ENCODE results near the gene SLK. TPM values are rescaled to one million over a fixed set of nuclear protein-coding genes. Genes with fewer than 3 reads are reported as not detected.

The SLK gene
- total and polyA plus RNA-seq, 2 donors (not counting 3 experiments of a cell fraction or from before 2014, with no cell fraction given) = 4.5 to 36.0 TPM

DNA sequence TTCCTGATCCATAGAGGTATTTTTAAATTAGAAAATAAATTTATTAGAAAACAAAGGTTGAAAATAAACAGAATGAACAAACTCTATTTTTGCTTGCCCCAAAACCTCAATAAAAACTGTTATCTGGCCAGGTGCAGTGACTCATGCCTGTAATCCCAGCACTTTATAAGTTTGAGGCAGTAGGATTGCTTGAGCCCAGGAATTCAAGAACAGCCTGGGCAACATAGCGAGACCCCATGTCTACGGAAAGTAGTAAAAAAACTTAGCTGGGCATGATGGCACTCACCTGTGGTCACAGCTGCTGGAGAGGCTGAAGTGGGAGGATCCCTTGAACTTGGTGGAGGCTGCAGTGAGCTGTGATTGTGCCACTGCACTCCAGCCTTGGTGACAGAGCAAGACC is 10.3 kb downstream of the SLK start:
- Histone ChIP-seq H3K9me3 (replicated peaks; ENCODE audit: control insufficient read depth, insufficient read depth, low read length) (no peaks in the 10 kb centered on the region), H3K9me1 (replicated peaks; ENCODE audit: control insufficient read depth, extremely low read depth, insufficient read depth, low read length) (no peaks in the 10 kb centered on the region), H3K4me1 (ENCODE audit: control insufficient read depth, extremely low read depth, insufficient read depth, low read length) (peaks cover 32% of the 10 kb centered on the region), H3K36me3 (ENCODE audit: control insufficient read depth in 2 of 2, extremely low read depth in 1 of 2, insufficient read depth in 2 of 2, low read length in 2 of 2) (no peaks in the 10 kb centered on the region), H4K20me1 (replicated peaks; ENCODE audit: control insufficient read depth, extremely low read depth, insufficient read depth, low read length) (peaks cover 4% of the 10 kb centered on the region), H3K4me3 (replicated peaks in 1 of 3; ENCODE audit: insufficient read depth in 1 of 3, low read depth in 1 of 3, low read length in 3 of 3) (no peak overlapping the region), H3K27ac (ENCODE audit: insufficient read depth, low read depth, low read length) (no peak overlapping the region), H3K27me3 (ENCODE audit: control insufficient read depth in 2 of 2, insufficient read depth in 2 of 2, low read length in 2 of 2) (no peaks in the 10 kb centered on the region), H3K79me2 (ENCODE audit: control insufficient read depth, insufficient read depth, low read length) (peaks cover 90% of the 10 kb centered on the region), H3K4me2 (ENCODE audit: insufficient read depth, low read length) (no peak overlapping the region), H2AFZ (ENCODE audit: low read depth, low read length) (no peak overlapping the region), H3K9ac (replicated peaks; ENCODE audit: extremely low read depth, insufficient read depth, low read length) (no peak overlapping the region)
- TF ChIP-seq POLR2AphosphoS5 (IDR thresholded peaks at IDR 0.05; ENCODE audit: insufficient read depth, low read depth, low read length) = no peak
- TF ChIP-seq FOS (IDR thresholded peaks at IDR 0.05; ENCODE audit: borderline replicate concordance, insufficient read depth, low read length) = no peak
- TF ChIP-seq, protein P1, sequence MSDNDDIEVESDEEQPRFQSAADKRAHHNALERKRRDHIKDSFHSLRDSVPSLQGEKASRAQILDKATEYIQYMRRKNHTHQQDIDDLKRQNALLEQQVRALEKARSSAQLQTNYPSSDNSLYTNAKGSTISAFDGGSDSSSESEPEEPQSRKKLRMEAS (IDR thresholded peaks at IDR 0.05; ENCODE audit: insufficient read depth, insufficient read length) = no peak
- no peak for TF ChIP-seq MYC (IDR thresholded peaks at IDR 0.05; ENCODE audit: low read depth, low read length)
- no peak for TF ChIP-seq GATA2 (IDR thresholded peaks at IDR 0.05; ENCODE audit: insufficient read depth, insufficient read length, low read depth, low read length)
- no peak for TF ChIP-seq POLR2A (IDR thresholded peaks at IDR 0.05; ENCODE audit: low read depth, low read length)
- TF ChIP-seq, protein P2, sequence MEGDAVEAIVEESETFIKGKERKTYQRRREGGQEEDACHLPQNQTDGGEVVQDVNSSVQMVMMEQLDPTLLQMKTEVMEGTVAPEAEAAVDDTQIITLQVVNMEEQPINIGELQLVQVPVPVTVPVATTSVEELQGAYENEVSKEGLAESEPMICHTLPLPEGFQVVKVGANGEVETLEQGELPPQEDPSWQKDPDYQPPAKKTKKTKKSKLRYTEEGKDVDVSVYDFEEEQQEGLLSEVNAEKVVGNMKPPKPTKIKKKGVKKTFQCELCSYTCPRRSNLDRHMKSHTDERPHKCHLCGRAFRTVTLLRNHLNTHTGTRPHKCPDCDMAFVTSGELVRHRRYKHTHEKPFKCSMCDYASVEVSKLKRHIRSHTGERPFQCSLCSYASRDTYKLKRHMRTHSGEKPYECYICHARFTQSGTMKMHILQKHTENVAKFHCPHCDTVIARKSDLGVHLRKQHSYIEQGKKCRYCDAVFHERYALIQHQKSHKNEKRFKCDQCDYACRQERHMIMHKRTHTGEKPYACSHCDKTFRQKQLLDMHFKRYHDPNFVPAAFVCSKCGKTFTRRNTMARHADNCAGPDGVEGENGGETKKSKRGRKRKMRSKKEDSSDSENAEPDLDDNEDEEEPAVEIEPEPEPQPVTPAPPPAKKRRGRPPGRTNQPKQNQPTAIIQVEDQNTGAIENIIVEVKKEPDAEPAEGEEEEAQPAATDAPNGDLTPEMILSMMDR (IDR thresholded peaks at IDR 0.05; ENCODE audit: extremely low read depth in 1 of 2, insufficient read depth in 1 of 2, low read depth in 1 of 2, low read length in 2 of 2) = no peak
- no peak for TF ChIP-seq EZH2 (IDR thresholded peaks at IDR 0.05; ENCODE audit: borderline replicate concordance, low read depth, low read length, severe bottlenecking)
- no peak for TF ChIP-seq JUN (IDR thresholded peaks at IDR 0.05; ENCODE audit: borderline replicate concordance, insufficient read depth, insufficient read length, low read depth)
- no peak for DNase-seq (ENCODE audit: low read depth, low spot score)
- POLR2A ChIA-PET = no interaction called here
- no TSS peak for BruUV-seq (replicated peaks)
- intact Hi-C loops (cut with micrococcal nuclease) (no loop called here), dilution Hi-C loops (cut with MboI; ENCODE audit: extremely low pct_ligation_motif_present, low sequenced_read_pairs) (no loop called here)
- CTCF ChIA-PET = interaction anchor here (1.0 kb wide), 1 partner anchor 9 kb away, joined by 3 read pairs; no protein-coding TSS in a partner anchor
- no peak for FAIRE-seq

Measured in endothelial cell of umbilical vein (primary cell).